ENCODE measurements around the gene UXS1. TPM values are rescaled to one million over a fixed set of nuclear protein-coding genes. Genes with fewer than 3 reads are reported as not detected.
"Not testable (repeated sequence)": the region's sequence is repeated elsewhere in the genome, so short reads cannot be mapped to it uniquely, and the experiment has no call there.

The UXS1 gene
- total RNA-seq, 1 experiment from 2014 or later = 46.3 TPM

DNA sequence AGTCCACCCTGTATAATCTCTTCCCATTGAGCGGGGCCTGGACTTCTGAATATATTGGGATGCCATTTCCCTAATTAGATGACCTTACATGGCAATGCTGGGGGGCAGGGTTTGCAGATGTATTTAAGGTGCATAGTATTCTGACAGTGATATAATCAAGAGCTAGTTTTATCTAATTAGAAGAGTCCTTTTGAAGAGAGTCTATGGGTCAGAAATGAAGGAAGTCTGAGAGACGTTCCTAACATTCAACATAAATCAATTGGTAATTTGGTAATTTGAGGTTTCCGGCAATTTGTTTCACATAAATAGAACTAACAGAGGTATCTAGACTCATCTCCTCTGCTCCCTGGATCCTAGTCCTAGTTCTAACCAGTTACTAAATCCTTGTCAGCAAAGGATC is 25.7 kb upstream of the UXS1 start:
- H3K56ac ChIP-seq (ENCODE audit: insufficient read length, low read depth, low read length) = no peak overlapping the region
- H2BK15ac ChIP-seq (ENCODE audit: low read depth, low read length) = no peak overlapping the region
- no peak overlapping the region for H3K23ac ChIP-seq (ENCODE audit: insufficient read length, low read depth, low read length)
- no peak overlapping the region for H4K8ac ChIP-seq (replicated peaks; ENCODE audit: insufficient read length, low read depth, low read length)
- H3K79me2 ChIP-seq (ENCODE audit: insufficient read depth, low read length) = no peaks in the 10 kb centered on the region
- DNase-seq = no peak
- no peak overlapping the region for H3K4me2 ChIP-seq (ENCODE audit: insufficient read depth, insufficient read length, low read length)
- H3K9me3 Mint-ChIP-seq = peaks cover 6% of the 10 kb centered on the region in 2 experiments; a peak in 4 of 5 replicates
- H3K9ac ChIP-seq (ENCODE audit: extremely low read depth, insufficient read length, low read length) = no peak overlapping the region
- no peak overlapping the region for H2BK120ac ChIP-seq (ENCODE audit: low read depth, low read length, poor library complexity, severe bottlenecking)
- H3K79me1 ChIP-seq (ENCODE audit: insufficient read depth, low read depth, low read length, poor library complexity, severe bottlenecking) = no peaks in the 10 kb centered on the region
- H3K4me3 Mint-ChIP-seq = no peak overlapping the region
- H3K27ac ChIP-seq (ENCODE audit: insufficient read length, low read depth, low read length) = no peak overlapping the region
- H3K27ac Mint-ChIP-seq = no peak overlapping the region; a peak in 1 of 7 replicates
- no peak overlapping the region for H3K18ac ChIP-seq (ENCODE audit: insufficient read length, low read depth, low read length)
- H2BK12ac ChIP-seq (ENCODE audit: insufficient read length, low read depth, low read length) = no peak overlapping the region
- H2AK5ac ChIP-seq (ENCODE audit: insufficient read length, low read length) = no peak overlapping the region
- no peak overlapping the region for H4K91ac ChIP-seq (ENCODE audit: insufficient read length, low read depth, low read length)
- no peak overlapping the region for H4K5ac ChIP-seq (ENCODE audit: insufficient read length, low read depth, low read length)
- no peak overlapping the region for H2BK5ac ChIP-seq (ENCODE audit: insufficient read length, low read length)
- peaks cover 17 to 22% of the 10 kb centered on the region in 2 experiments for H3K4me1 Mint-ChIP-seq
- H2BK20ac ChIP-seq (ENCODE audit: low read depth, low read length, poor library complexity, severe bottlenecking) = no peak overlapping the region
- H3K9me3 ChIP-seq (ENCODE audit: control insufficient read depth, low read depth, low read length) = no peaks in the 10 kb centered on the region
- no peaks in the 10 kb centered on the region for H3K23me2 ChIP-seq (ENCODE audit: insufficient read length, low read depth, low read length, poor library complexity, severe bottlenecking)
- peaks cover 0 to 7% (median 0%) of the 10 kb centered on the region in 3 experiments; a peak in 4 of 7 replicates for H3K36me3 Mint-ChIP-seq (ENCODE audit: insufficient read depth in 1 of 3, low read depth in 3 of 3)
- H3K14ac ChIP-seq (ENCODE audit: insufficient read depth, low read length) = no peak overlapping the region
- H2AFZ ChIP-seq (ENCODE audit: low read length) = no peak overlapping the region
- H3K27me3 ChIP-seq (ENCODE audit: insufficient read depth, low read length) = no peaks in the 10 kb centered on the region
- H3K4ac ChIP-seq (ENCODE audit: low read depth, low read length) = no peak overlapping the region
- TF ChIP-seq, protein P1, sequence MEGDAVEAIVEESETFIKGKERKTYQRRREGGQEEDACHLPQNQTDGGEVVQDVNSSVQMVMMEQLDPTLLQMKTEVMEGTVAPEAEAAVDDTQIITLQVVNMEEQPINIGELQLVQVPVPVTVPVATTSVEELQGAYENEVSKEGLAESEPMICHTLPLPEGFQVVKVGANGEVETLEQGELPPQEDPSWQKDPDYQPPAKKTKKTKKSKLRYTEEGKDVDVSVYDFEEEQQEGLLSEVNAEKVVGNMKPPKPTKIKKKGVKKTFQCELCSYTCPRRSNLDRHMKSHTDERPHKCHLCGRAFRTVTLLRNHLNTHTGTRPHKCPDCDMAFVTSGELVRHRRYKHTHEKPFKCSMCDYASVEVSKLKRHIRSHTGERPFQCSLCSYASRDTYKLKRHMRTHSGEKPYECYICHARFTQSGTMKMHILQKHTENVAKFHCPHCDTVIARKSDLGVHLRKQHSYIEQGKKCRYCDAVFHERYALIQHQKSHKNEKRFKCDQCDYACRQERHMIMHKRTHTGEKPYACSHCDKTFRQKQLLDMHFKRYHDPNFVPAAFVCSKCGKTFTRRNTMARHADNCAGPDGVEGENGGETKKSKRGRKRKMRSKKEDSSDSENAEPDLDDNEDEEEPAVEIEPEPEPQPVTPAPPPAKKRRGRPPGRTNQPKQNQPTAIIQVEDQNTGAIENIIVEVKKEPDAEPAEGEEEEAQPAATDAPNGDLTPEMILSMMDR (conservative IDR thresholded peaks at IDR 0.05) = no peak
- H3K4me1 ChIP-seq (ENCODE audit: insufficient read depth, low read length) = no peaks in the 10 kb centered on the region; the same call in 1 of the 2 replicates
- H3T11ph ChIP-seq (ENCODE audit: low read length) = no peak overlapping the region
- no peaks in the 10 kb centered on the region for H4K20me1 ChIP-seq (ENCODE audit: control insufficient read depth, insufficient read depth, insufficient read length)
- H3K27me3 Mint-ChIP-seq (ENCODE audit: low read depth) = no peaks in the 10 kb centered on the region
- no CpG with 5 or more reads among the region's 3 CpGs for WGBS (ENCODE audit: extremely low coverage, insufficient read length, low lambda C conversion rate)

DNA sequence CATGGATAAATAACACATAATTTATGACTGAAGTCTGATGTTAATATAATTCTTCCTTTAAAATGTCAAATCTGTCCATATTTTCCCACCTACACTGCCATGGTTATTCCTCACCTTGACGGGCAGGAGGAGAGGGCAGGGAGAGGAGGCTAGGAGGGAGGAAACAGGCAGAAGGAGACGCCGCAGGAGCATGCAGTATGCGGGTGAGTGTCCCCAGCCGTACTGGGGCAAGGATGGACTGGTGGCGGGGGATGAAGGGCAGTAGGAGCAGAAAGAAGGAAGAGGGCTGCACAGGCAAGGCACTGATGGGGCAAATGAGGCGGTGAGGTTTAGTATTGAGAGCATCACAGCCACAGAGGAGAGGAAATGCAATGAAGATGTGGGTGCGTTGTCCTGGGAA is 25.1 kb upstream of the UXS1 start:
- not testable (repeated sequence) for H3K23me2 ChIP-seq (ENCODE audit: insufficient read length, low read depth, low read length, poor library complexity, severe bottlenecking); H2BK120ac ChIP-seq (ENCODE audit: low read depth, low read length, poor library complexity, severe bottlenecking); H2AFZ ChIP-seq (ENCODE audit: low read length); H3T11ph ChIP-seq (ENCODE audit: low read length); H3K4me3 Mint-ChIP-seq; H3K27me3 ChIP-seq (ENCODE audit: insufficient read depth, low read length); H3K79me1 ChIP-seq (ENCODE audit: insufficient read depth, low read depth, low read length, poor library complexity, severe bottlenecking); H2BK20ac ChIP-seq (ENCODE audit: low read depth, low read length, poor library complexity, severe bottlenecking); H3K14ac ChIP-seq (ENCODE audit: insufficient read depth, low read length); H3K23ac ChIP-seq (ENCODE audit: insufficient read length, low read depth, low read length); H4K8ac ChIP-seq (replicated peaks; ENCODE audit: insufficient read length, low read depth, low read length); H3K4me1 ChIP-seq (ENCODE audit: insufficient read depth, low read length); H4K5ac ChIP-seq (ENCODE audit: insufficient read length, low read depth, low read length); H3K56ac ChIP-seq (ENCODE audit: insufficient read length, low read depth, low read length); H3K27me3 Mint-ChIP-seq (ENCODE audit: low read depth); H3K9me3 Mint-ChIP-seq; H2BK15ac ChIP-seq (ENCODE audit: low read depth, low read length); H3K27ac Mint-ChIP-seq; H4K91ac ChIP-seq (ENCODE audit: insufficient read length, low read depth, low read length); H3K9me3 ChIP-seq (ENCODE audit: control insufficient read depth, low read depth, low read length); H2BK12ac ChIP-seq (ENCODE audit: insufficient read length, low read depth, low read length); H4K20me1 ChIP-seq (ENCODE audit: control insufficient read depth, insufficient read depth, insufficient read length); H3K27ac ChIP-seq (ENCODE audit: insufficient read length, low read depth, low read length); H2BK5ac ChIP-seq (ENCODE audit: insufficient read length, low read length); H2AK5ac ChIP-seq (ENCODE audit: insufficient read length, low read length); H3K36me3 Mint-ChIP-seq (ENCODE audit: insufficient read depth in 1 of 3, low read depth in 3 of 3); H3K4me2 ChIP-seq (ENCODE audit: insufficient read depth, insufficient read length, low read length); H3K79me2 ChIP-seq (ENCODE audit: insufficient read depth, low read length); H3K9ac ChIP-seq (ENCODE audit: extremely low read depth, insufficient read length, low read length); H3K4ac ChIP-seq (ENCODE audit: low read depth, low read length); DNase-seq; H3K18ac ChIP-seq (ENCODE audit: insufficient read length, low read depth, low read length)
- peaks cover 17 to 22% of the 10 kb centered on the region in 2 experiments for H3K4me1 Mint-ChIP-seq
- WGBS (ENCODE audit: extremely low coverage, insufficient read length, low lambda C conversion rate) = no CpG with 5 or more reads among the region's 8 CpGs
